H9 (cell line): ENCODE measurements around the gene ZSWIM6. TPM values are rescaled to one million over a fixed set of nuclear protein-coding genes. Genes with fewer than 3 reads are reported as not detected.

Experiments used
- DNase-seq: peaks from one replicate; pipeline ENCODE4 v3.0.0-alpha.2; 2017
- H2AFZ ChIP-seq: one replicate; pipeline ENCODE4 v1.6.1; 2013; ENCODE audit warnings: mild to moderate bottlenecking, low read length, control low read depth, moderate library complexity
- H2AK5ac ChIP-seq: 2 replicates; pipeline ENCODE4 v1.6.1; 2013; ENCODE audit warnings: low read length, control low read depth, mixed read lengths; ENCODE audit not compliant: insufficient read length
- H2BK120ac ChIP-seq: one replicate; pipeline ENCODE4 v1.6.1; 2013; ENCODE audit warnings: low read depth, mild to moderate bottlenecking, low read length, control low read depth, inconsistent platforms; ENCODE audit not compliant: poor library complexity, severe bottlenecking
- H2BK12ac ChIP-seq: 2 replicates; pipeline ENCODE4 v1.6.1; 2013; ENCODE audit warnings: low read length, control low read depth, mixed read lengths, low read depth; ENCODE audit not compliant: insufficient read length
- H2BK15ac ChIP-seq: 2 replicates; pipeline ENCODE4 v1.6.1; 2013; ENCODE audit warnings: low read depth, low read length, control low read depth
- H2BK20ac ChIP-seq: one replicate; pipeline ENCODE4 v1.6.1; 2013; ENCODE audit warnings: low read depth, mild to moderate bottlenecking, low read length, control low read depth, inconsistent platforms; ENCODE audit not compliant: poor library complexity, severe bottlenecking
- H2BK5ac ChIP-seq: 2 replicates; pipeline ENCODE4 v1.6.1; 2013; ENCODE audit warnings: low read length, control low read depth, mixed read lengths; ENCODE audit not compliant: insufficient read length
- H3K14ac ChIP-seq: 2 replicates; pipeline ENCODE4 v1.6.1; 2013; ENCODE audit warnings: low read length, control low read depth; ENCODE audit not compliant: insufficient read depth
- H3K18ac ChIP-seq: 2 replicates; pipeline ENCODE4 v1.6.1; 2013; ENCODE audit warnings: low read depth, mild to moderate bottlenecking, mixed read lengths, low read length, control low read depth; ENCODE audit not compliant: insufficient read length
- H3K23ac ChIP-seq: 2 replicates; pipeline ENCODE4 v1.6.1; 2013; ENCODE audit warnings: low read length, control low read depth, mixed read lengths, low read depth; ENCODE audit not compliant: insufficient read length
- H3K23me2 ChIP-seq: 2 replicates; pipeline ENCODE4 v1.6.1; 2013; ENCODE audit warnings: low read depth, mild to moderate bottlenecking, mixed read lengths, low read length, control low read depth; ENCODE audit not compliant: insufficient read length, poor library complexity, severe bottlenecking
- H3K27ac ChIP-seq: 2 replicates; pipeline ENCODE4 v1.5.1; 2013; ENCODE audit warnings: low read length, control low read depth, mixed read lengths, low read depth; ENCODE audit not compliant: insufficient read length
- H3K27me3 ChIP-seq: 2 replicates; pipeline ENCODE4 v1.6.1; 2013; ENCODE audit warnings: low read length, control low read depth, inconsistent platforms; ENCODE audit not compliant: insufficient read depth
- H3K4ac ChIP-seq: 2 replicates; pipeline ENCODE4 v1.6.1; 2013; ENCODE audit warnings: low read depth, mild to moderate bottlenecking, control low read depth, inconsistent platforms, low read length, moderate library complexity
- H3K4me1 ChIP-seq: 2 replicates; pipeline ENCODE4 v1.6.1; 2013; ENCODE audit warnings: low read length, control low read depth, inconsistent platforms; ENCODE audit not compliant: insufficient read depth
- H3K4me2 ChIP-seq: 2 replicates; pipeline ENCODE4 v1.6.1; 2013; ENCODE audit warnings: low read length, control low read depth, mixed read lengths; ENCODE audit not compliant: insufficient read length, insufficient read depth
- H3K56ac ChIP-seq: 2 replicates; pipeline ENCODE4 v1.6.1; 2013; ENCODE audit warnings: low read depth, mild to moderate bottlenecking, mixed read lengths, low read length, control low read depth; ENCODE audit not compliant: insufficient read length
- H3K79me1 ChIP-seq: 2 replicates; pipeline ENCODE4 v1.6.1; 2013; ENCODE audit warnings: low read depth, mild to moderate bottlenecking, moderate library complexity, low read length, control low read depth, inconsistent platforms; ENCODE audit not compliant: insufficient read depth, poor library complexity, severe bottlenecking
- H3K79me2 ChIP-seq: 2 replicates; pipeline ENCODE4 v1.6.1; 2013; ENCODE audit warnings: low read length, control low read depth, inconsistent platforms; ENCODE audit not compliant: insufficient read depth
- H3K9ac ChIP-seq: 2 replicates; pipeline ENCODE4 v1.6.1; 2013; ENCODE audit warnings: low read length, control low read depth, mixed read lengths; ENCODE audit not compliant: insufficient read length; ENCODE audit errors: extremely low read depth
- H3K9me3 ChIP-seq: one replicate; pipeline ENCODE4 v1.6.1; 2013; ENCODE audit warnings: low read depth, low read length, inconsistent platforms; ENCODE audit not compliant: control insufficient read depth
- H3T11ph ChIP-seq: one replicate; pipeline ENCODE4 v1.6.1; 2013; ENCODE audit warnings: mild to moderate bottlenecking, low read length, control low read depth, inconsistent platforms
- H4K20me1 ChIP-seq: one replicate; pipeline ENCODE4 v1.6.1; 2013; ENCODE audit not compliant: control insufficient read depth, insufficient read length, insufficient read depth
- H4K5ac ChIP-seq: 2 replicates; pipeline ENCODE4 v1.6.1; 2013; ENCODE audit warnings: low read depth, mild to moderate bottlenecking, mixed read lengths, low read length, control low read depth; ENCODE audit not compliant: insufficient read length
- H4K8ac ChIP-seq: replicated peaks from 2 replicates; pipeline ENCODE4 v1.6.1; 2013; ENCODE audit warnings: low read length, control low read depth, mixed read lengths, low read depth; ENCODE audit not compliant: insufficient read length
- H4K91ac ChIP-seq: 2 replicates; pipeline ENCODE4 v1.6.1; 2013; ENCODE audit warnings: low read depth, mild to moderate bottlenecking, moderate library complexity, mixed read lengths, low read length, control low read depth; ENCODE audit not compliant: insufficient read length
- H3K27ac Mint-ChIP-seq, 3 experiments: 2 replicates in 2 of 3; 3 replicates in 1 of 3; pipeline ENCODE4 v1.8.0; 2020 to 2021; ENCODE audit warnings: mixed read lengths in 3 of 3, mild to moderate bottlenecking in 1 of 3, moderate library complexity in 1 of 3
- H3K27me3 Mint-ChIP-seq: 2 replicates; pipeline ENCODE4 v1.8.0; 2021; ENCODE audit warnings: low read depth, mild to moderate bottlenecking, moderate library complexity, mixed read lengths
- H3K36me3 Mint-ChIP-seq, 3 experiments: 2 replicates in 2 of 3; 3 replicates in 1 of 3; pipeline ENCODE4 v1.8.0; 2020 to 2021; ENCODE audit warnings: low read depth in 3 of 3, mixed read lengths in 3 of 3; ENCODE audit not compliant: insufficient read depth in 1 of 3
- H3K4me1 Mint-ChIP-seq, 2 experiments: 2 replicates each; pipeline ENCODE4 v1.8.0; 2020; ENCODE audit warnings: mixed read lengths in 2 of 2
- H3K4me3 Mint-ChIP-seq, 2 experiments: 2 replicates in 1 of 2; 3 replicates in 1 of 2; pipeline ENCODE4 v1.8.0; 2020 to 2021; ENCODE audit warnings: mild to moderate bottlenecking in 2 of 2, mixed read lengths in 2 of 2, moderate library complexity in 1 of 2
- H3K9me3 Mint-ChIP-seq, 2 experiments: 2 replicates in 1 of 2; 3 replicates in 1 of 2; pipeline ENCODE4 v1.8.0; 2020; ENCODE audit warnings: mild to moderate bottlenecking in 2 of 2, mixed read lengths in 2 of 2, moderate library complexity in 1 of 2
- CTCF ChIP-seq: fragments of 200-600 bp; sonication (generic); conservative IDR thresholded peaks from 3 replicates; pipeline ENCODE4 v1.8.0; 2021; ENCODE audit warnings: antibody characterized with exemption, mild to moderate bottlenecking
- WGBS: extraction: QIAGEN DNeasy Blood & Tissue Kit; methylation state at CpG from one replicate; pipeline ENCODE4 v1.1.7; 2013; ENCODE audit warnings: missing lambda C conversion rate, low lambda C conversion rate, mixed read lengths; ENCODE audit not compliant: insufficient read length; ENCODE audit errors: extremely low coverage; 5-methylcytosine and 5-hydroxymethylcytosine counted together
- total RNA-seq: library from RNA; stranded (reverse); gene quantifications from 2 replicates; pipeline ENCODE4 v1.2.1, GENCODE V29; 2021

Gene ZSWIM6
- total RNA-seq, 1 experiment from 2014 or later: 11.5 TPM

GRCh38 chr5:61329550-61330128, 2.4 kb upstream of the ZSWIM6 start:
- H2AFZ ChIP-seq: no peak overlapping the region
- H3K27me3 ChIP-seq: peaks cover 32% of the 10 kb centered on the region

More at GRCh38 chr5:61329550-61330128, 2.4 kb upstream of the ZSWIM6 start:
- Histone ChIP-seq H3K18ac (no peak overlapping the region), H3K4me2 (peak overlapping the region; percentile 67), H4K20me1 (no peaks in the 10 kb centered on the region), H3K14ac (no peak overlapping the region), H3K79me2 (no peaks in the 10 kb centered on the region), H4K91ac (no peak overlapping the region), H3K79me1 (no peaks in the 10 kb centered on the region), H3K4me1 (peaks cover 5% of the 10 kb centered on the region; the same call in 1 of the 2 replicates), H3K56ac (no peak overlapping the region), H2BK15ac (no peak overlapping the region), H3T11ph (no peak overlapping the region), H3K23ac (no peak overlapping the region), H2BK120ac (no peak overlapping the region), H2BK5ac (no peak overlapping the region), H3K27ac (no peak overlapping the region), H4K8ac (no peak overlapping the region), H3K23me2 (peaks cover 18% of the 10 kb centered on the region), H3K9me3 (no peaks in the 10 kb centered on the region), H2BK12ac (no peak overlapping the region), H2BK20ac (no peak overlapping the region), H3K9ac (no peak overlapping the region), H3K4ac (no peak overlapping the region), H2AK5ac (no peak overlapping the region), H4K5ac (no peak overlapping the region)
- peaks cover 38% of the 10 kb centered on the region in 2 experiments for H3K4me1 Mint-ChIP-seq
- no peaks in the 10 kb centered on the region; a peak in 1 of 5 replicates for H3K9me3 Mint-ChIP-seq
- no peak overlapping the region for H3K27ac Mint-ChIP-seq
- H3K36me3 Mint-ChIP-seq: peaks cover 0 to 5% (median 0%) of the 10 kb centered on the region in 3 experiments; a peak in 2 of 7 replicates
- no CpG with 5 or more reads among the region's 10 CpGs for WGBS
- no peak for TF ChIP-seq CTCF
- H3K27me3 Mint-ChIP-seq: peaks cover 68% of the 10 kb centered on the region
- peak overlapping the region; percentile 74 to 91 for H3K4me3 Mint-ChIP-seq
- DNase-seq: no peak
